Activated CD4-positive, alpha-beta T cell treated with anti-CD3 and anti-CD28 coated beads, Interleukin-2, amount 50 U/mL, for 4 hours (primary cell): ENCODE measurements around the gene STAT3.

Source experiments
- DNase-seq, 2 experiments: peaks; one replicate each; pipeline ENCODE4 v3.0.0-alpha.2; 2020

STAT3 gene

DNA sequence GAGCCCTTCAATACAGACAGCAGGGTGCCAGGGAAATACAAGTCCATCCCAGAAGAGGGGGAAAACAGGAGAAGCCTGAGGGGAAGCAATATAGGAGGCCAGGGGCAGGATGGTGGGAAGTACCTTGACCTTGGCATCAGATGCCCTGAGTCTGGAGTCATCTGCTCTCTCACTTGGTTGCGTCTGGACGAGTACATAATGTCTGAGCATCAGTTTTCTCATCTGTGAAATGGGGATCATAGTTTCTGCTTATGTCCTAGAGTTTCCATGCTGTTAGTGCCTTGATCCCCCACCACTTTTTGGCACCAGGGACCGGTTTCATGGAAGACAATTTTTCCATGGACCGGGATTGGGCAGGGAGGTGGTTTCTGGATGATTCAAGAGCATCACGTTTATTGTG is 97.7 kb downstream of the STAT3 start:
- DNase-seq = no peak

DNA sequence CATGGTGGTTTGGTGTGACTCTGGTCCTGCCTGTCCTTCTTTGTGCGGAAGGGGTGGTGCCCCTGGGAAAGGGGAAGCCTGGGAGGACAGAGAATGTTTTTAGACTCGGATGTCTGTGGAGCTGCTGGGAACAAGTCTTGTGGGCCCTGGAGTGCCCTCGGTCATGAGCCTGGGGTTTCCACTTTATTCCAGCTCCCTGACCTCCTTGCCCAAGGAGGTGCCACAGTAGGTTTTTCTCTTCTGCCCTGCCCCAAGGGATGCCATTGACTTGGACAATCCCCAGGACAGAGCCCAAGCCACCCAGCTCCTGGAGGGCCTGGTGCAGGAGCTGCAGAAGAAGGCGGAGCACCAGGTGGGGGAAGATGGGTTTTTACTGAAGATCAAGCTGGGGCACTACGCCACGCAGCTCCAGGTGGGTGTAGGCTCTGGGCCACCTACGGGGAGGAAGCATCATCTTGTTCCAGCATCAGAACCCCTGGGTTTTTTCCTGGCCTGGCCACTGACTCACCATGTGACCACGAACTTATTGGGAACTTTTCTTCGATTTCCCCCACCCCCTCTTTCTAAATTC is 98.5 kb downstream of the STAT3 start:
- peak; percentile 74 to 84 for DNase-seq

GRCh38 chr17:42288803-42289610 is 99.2 kb downstream of the STAT3 start:
- DNase-seq = peak; percentile 48 to 57

DNA sequence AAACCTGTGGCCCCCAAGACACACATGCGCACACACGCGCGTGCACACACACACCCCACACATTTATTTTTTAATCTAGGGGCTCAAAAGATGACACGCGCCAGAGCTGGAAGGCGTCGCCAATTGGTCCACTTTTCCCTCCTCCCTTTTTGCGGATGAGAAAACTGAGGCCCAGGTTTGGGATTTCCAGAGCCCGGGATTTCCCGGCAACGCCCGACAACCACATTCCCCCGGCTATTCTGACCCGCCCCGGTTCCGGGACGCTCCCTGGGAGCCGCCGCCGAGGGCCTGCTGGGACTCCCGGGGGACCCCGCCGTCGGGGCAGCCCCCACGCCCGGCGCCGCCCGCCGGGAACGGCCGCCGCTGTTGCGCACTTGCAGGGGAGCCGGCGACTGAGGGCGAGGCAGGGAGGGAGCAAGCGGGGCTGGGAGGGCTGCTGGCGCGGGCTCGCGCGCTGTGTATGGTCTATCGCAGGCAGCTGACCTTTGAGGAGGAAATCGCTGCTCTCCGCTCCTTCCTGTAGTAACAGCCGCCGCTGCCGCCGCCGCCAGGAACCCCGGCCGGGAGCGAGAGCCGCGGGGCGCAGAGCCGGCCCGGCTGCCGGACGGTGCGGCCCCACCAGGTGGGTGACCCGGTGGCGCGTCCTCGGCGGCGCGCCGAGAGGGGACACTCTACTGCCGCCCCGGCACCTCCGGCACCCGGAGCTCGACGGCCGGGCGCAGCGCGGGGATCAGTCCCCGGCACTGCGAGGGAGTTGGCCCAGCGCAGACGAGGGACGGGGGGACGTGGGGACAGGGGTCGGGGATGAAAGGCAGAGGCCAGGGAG is 100.1 kb downstream of the STAT3 start, which contains the start of gene STAT5A:
Gene STAT5A, plus strand, starts transcription at position 522 of the 826 bp plus-strand sequence. CDS start 914 bp downstream, outside the sequence.
- DNase-seq = peak; percentile 59 to 67

GRCh38 chr17:42287305-42287976 is 100.8 kb downstream of the STAT3 start:
- peak in 1 of 2 experiments; percentile 38 for DNase-seq

DNA sequence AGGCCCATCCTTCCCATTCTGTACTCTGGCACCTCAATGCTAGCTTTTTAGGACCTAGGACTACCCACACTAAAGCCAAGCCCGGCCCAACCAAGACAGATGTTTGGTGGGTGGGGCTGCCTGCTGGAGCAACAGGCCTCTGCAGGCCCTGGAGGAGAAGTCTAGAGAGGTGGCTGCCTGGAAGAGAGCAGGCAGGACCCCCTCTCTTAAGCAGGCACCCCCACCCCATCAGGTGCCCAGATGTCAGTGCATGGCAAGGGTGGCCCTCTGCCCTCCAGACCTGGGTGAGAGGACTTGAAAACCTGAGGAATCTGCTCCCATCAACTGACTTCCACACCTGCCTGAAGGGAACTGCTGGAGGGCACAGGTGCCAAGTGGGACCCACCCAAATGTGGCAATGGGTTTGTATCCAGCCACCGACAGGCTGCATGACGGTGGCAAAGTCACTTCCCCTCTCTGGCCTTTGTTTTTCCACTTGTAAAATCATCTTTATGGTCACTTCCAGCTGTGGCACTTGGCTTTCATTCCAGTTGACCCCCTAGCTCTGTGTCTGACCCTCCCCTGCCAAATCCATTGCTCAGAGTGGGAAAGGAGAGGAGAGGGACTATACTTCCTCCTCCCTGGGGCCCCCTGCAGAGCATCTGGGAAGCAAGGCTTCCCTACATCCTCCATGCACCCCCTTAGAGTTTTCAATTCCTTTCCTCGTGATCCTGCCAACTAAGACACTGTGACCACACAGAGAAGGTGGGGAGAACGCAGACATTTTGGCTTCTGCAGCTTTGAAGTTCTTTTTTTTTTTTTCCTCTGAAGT is 101.6 kb downstream of the STAT3 start:
- no peak for DNase-seq

DNA sequence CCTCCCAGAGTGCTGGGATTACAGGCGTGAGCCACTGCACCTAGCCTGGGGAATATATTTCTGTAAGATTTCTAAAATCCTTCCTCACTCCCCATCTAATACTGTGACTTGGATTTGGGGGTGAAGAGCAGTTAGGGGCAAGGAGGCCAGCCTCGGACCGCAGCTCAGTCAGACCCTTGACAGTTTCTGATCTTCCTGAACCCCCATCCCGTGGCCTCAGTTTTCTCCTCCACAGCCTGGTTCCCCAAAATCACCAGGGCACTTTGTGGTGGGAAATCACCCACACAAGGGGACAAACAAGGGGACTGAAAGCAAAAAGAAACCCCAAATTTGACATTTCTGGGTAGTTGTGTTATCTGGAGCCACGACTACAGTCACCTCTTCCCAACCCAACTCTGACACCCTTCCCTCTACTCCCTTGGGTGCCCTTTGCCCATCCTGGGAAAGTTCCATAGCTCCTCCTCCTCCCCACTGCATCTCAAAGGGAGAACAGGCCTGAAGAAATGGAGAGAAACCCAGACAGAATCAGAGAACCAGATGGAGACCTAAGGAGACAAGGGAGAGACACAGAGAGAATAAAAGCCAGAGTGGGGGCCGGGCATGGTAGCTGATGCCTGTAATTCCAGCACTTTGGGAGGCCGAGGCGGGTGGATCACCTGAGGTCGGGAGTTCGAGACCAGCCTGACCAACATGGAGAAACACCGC is 102.7 kb downstream of the STAT3 start:
- DNase-seq = no peak

GRCh38 chr17:42284566-42284965 is 103.7 kb downstream of the STAT3 start:
- no peak for DNase-seq

DNA sequence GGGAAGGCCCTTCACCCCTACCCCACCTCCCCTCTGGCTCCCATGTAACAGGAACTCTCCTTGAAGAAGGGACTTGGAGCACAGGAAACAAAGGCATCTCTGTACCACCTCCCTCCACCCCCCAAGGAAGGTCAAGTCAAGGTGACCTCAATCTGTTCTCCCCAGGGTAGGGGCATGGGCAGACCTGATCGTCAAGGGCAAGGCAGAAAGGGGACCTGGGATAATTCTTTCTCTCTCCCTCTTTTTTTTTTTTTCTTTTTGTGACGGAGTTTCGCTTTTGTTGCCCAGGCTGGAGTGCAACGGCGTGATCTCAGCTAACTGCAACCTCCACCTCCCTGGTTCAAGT is 104.2 kb downstream of the STAT3 start:
- no peak for DNase-seq

- no peak for DNase-seq
Measured at GRCh38 chr17:42283241-42284023, 104.8 kb downstream of the STAT3 start.

DNA sequence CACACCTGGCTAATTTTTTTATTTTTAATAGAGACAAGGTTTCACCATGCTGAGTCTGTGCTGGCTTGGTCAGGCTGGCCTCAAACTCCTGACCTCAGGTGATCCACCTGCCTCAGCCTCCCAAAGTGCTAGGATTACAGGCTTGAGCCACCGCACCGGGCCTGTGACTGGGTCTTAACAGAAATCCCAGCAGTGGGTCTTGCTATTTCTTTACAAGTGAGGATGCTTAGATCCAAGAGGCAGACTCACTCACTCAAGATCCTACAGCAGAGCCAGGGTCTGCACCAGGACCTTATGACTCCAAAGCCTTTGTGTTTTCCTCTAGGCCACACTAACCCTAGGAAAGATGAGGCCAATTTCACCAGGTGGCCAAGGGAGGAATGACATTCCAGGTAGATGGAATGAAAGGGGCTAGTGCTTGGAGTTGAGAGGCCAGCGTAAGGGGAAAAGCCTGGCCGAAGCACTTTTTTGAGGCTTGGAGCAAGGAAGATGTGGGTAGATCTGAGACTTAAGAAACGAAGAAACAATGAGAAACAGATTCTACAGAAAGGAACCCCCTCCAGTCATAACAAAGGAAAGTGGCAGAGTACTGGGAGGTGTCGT is 105.7 kb downstream of the STAT3 start:
- DNase-seq = no peak

GRCh38 chr17:42281571-42282096 is 106.6 kb downstream of the STAT3 start:
- no peak for DNase-seq

DNA sequence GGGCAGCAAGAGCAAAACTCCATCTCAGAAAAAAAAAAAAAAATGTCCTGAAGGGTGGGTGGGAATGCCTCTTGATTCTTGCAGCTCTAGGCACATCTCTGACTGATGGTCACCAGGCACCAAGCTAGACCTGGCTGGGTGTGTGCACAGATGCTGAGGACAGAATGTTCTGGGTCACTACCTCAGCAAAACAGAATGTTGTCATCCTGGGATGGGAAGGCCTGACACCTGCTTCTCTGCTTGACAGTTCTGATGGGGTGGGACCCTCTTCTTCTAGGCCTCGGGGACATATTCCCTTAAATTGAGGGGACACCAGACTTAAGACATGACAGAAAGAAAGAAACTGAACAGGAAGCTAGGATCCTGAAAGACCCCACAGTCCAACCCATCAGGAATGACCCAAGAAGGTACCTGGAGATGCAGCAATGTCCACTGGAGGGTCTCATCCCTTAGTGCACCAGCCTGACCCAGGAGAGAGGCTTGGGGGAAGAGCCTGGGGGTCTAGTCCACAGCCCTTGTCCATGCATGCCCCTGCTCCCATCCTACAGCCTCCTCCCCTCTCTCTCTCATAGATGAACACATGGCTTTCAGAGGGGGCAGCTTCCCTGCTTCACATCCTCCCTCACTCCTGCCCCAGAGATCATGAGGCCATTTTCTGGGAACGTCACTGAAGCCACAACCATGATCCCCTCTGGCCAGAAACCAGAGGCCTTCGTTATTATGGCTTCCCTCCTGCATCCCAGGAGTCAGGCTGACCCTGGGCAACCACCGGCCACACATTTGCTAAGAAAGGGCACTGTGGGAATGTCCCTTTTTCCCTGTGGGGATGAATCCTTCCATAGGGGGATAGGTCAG is 108.2 kb downstream of the STAT3 start:
- no peak for DNase-seq

DNA sequence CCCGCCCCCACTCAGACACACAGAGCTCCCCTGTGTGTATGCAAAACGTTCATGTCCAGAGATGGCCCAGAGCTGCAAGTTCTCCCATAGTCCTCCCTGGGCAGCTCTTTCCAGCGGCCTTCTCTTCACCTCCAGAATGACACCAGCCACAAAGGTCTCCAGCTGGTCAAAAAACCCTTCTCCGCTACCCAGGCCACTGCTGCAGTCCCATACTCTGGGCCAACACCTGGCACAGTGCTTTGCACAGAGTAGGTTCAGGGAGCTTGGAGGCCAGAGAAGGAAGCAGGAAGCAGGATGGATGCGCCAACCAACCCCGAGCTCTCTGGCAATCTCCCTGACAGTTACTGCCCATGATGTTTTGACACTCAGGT is 110.9 kb downstream of the STAT3 start:
- no peak for DNase-seq

GRCh38 chr17:42276609-42277341 is 111.5 kb downstream of the STAT3 start:
- DNase-seq = peak in 1 of 2 experiments; percentile 20

GRCh38 chr17:42276359-42276608 is 112.0 kb downstream of the STAT3 start, which contains the start of gene STAT5B:
TSS of gene STAT5B (minus strand) at chr17:42276391. CDS start at chr17:42232127, 44,264 bp downstream.
- DNase-seq = peak; percentile 40 to 42

DNA sequence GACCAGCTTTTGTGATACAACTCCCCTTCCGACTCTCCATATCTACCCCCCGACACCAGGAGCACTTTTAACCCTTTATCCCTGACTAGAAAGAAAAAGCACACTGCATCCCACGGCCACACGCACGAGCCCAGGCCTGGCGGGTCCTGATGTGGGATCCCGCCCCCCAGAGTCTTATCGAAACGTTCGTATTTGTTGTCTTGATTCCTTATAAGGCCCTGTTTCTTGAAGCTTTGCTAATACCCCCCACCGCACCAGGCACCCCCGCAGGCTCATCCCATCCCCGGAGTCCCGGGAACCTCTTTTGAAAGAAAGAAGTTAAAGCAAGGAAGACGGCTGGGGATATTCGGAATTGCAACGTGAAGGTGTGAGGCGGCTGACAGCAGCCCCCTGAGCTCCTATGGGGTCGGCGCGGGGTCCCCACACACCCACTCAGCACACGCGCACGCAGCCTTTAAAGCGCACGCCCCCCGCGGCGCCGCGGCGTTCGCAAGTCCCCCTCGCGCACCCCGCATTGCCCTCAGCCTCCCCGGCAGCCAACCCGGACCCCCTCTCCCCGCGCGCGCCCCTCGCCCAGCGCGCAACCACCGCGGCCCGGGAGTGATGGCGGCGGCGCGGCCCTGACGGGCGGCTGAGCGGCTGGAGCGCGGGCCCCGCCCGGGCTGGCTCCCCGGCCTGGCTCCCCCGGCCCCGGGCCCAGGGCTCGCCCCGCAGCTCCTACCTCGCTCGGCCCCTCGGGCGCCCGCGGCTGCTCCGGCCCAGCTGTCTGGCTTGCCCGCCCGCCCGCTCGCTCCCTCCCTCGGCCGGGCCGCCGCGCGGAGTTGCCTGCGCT is 112.5 kb downstream of the STAT3 start:
- DNase-seq = peak; percentile 34 to 36
